Esophagus squamous epithelium (tissue), 4 donors: ENCODE results near the gene CEP170.

ENCODE experiments used
- POLR2A ChIP-seq, 4 donors: fragments of 450-650 bp; IDR thresholded peaks; one replicate each; pipeline ENCODE4 v1.6.1; 2017; ENCODE audit warnings: antibody characterized with exemption in 4 of 4, mild to moderate bottlenecking in 4 of 4, moderate library complexity in 3 of 4
- TF ChIP-seq, protein P1 (sequence below), 6 experiments: fragments of 450-650 bp in 4 of 6; fragments of 200-600 bp in 2 of 6; sonication (generic) in 2 of 6; IDR thresholded peaks; one replicate each; pipeline ENCODE4 v1.5.1; 2016 to 2019; ENCODE audit warnings: antibody characterized with exemption in 6 of 6, mild to moderate bottlenecking in 4 of 6, moderate library complexity in 4 of 6

DNA sequence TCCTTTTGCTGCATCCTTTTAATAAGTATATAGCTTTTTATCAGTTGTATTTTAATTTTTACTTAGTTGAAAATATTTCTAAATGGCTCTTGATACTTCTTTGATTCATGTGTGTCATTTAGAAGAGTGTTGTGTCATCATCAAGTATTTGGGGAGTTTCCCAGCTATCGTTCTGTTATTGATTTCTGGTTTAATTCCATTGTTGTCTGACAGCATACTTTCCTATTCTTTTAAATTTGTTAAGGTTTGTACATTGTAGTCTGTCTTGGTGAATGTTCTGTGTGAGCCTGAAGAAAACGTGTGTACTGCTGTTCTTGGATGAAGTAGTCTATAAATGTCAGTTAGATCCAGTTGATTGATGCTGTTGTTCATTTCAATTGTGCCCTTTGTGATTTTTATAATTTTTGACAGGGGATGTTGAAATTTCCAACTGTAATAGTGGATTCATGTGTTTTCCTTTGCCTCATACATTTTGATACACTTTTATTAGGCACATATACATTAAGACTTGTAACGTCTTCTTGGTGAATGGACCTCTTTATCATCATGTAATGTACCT is 25.6 kb upstream of the CEP170 start:
- TF ChIP-seq, protein P1, sequence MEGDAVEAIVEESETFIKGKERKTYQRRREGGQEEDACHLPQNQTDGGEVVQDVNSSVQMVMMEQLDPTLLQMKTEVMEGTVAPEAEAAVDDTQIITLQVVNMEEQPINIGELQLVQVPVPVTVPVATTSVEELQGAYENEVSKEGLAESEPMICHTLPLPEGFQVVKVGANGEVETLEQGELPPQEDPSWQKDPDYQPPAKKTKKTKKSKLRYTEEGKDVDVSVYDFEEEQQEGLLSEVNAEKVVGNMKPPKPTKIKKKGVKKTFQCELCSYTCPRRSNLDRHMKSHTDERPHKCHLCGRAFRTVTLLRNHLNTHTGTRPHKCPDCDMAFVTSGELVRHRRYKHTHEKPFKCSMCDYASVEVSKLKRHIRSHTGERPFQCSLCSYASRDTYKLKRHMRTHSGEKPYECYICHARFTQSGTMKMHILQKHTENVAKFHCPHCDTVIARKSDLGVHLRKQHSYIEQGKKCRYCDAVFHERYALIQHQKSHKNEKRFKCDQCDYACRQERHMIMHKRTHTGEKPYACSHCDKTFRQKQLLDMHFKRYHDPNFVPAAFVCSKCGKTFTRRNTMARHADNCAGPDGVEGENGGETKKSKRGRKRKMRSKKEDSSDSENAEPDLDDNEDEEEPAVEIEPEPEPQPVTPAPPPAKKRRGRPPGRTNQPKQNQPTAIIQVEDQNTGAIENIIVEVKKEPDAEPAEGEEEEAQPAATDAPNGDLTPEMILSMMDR (IDR thresholded peaks at IDR 0.05) = no peak
- TF ChIP-seq POLR2A (IDR thresholded peaks at IDR 0.05) = no peak
